Activated CD8-positive, alpha-beta T cell treated with anti-CD3 and anti-CD28 coated beads, Interleukin-2, amount 10 ng/mL, durations not matched to agents 7 days and 5 days (primary cell): ENCODE measurements around the gene PITPNC1. TPM values are rescaled to one million over a fixed set of nuclear protein-coding genes. Genes with fewer than 3 reads are reported as not detected.
A peak's percentile ranks its signal among the peaks of the same experiment; 100 is the strongest.

Source experiments
- ATAC-seq: fragments of 150-1000 bp; cut with Tn5 transposase; one replicate; pipeline ENCODE4 v1.10.0; 2021; ENCODE audit warnings: moderate library complexity
- CTCF ChIA-PET: fragments of 350-600 bp; sonication (Branson Sonifier 250); formaldehyde crosslinking; loops from one replicate; lab custom pipeline; 2021; ENCODE audit warnings: antibody characterized with exemption; lab: Charles Lee
- POLR2A ChIA-PET: fragments of 350-600 bp; sonication (Branson Sonifier 250); formaldehyde crosslinking; loops from one replicate; lab custom pipeline; 2021; ENCODE audit warnings: antibody characterized with exemption; lab: Charles Lee
- DNase-seq: peaks from one replicate; pipeline ENCODE4 v3.0.0-alpha.2; 2020
- H3K27ac Mint-ChIP-seq: one replicate; pipeline ENCODE4 v1.8.0; 2021; ENCODE audit warnings: mild to moderate bottlenecking, mixed read lengths
- H3K27me3 Mint-ChIP-seq: one replicate; pipeline ENCODE4 v1.8.0; 2021; ENCODE audit warnings: low read depth, mixed read lengths
- H3K36me3 Mint-ChIP-seq: one replicate; pipeline ENCODE4 v1.8.0; 2021; ENCODE audit warnings: low read depth, mixed read lengths
- H3K4me1 Mint-ChIP-seq: one replicate; pipeline ENCODE4 v1.8.0; 2021; ENCODE audit warnings: low read depth, mixed read lengths
- H3K4me3 Mint-ChIP-seq: one replicate; pipeline ENCODE4 v1.8.0; 2021; ENCODE audit warnings: mild to moderate bottlenecking, mixed read lengths
- H3K9me3 Mint-ChIP-seq: one replicate; pipeline ENCODE4 v1.8.0; 2022; ENCODE audit warnings: mixed read lengths; ENCODE audit not compliant: insufficient read depth
- total RNA-seq, 2 experiments: library from RNA; stranded (reverse); gene quantifications; one replicate each; pipeline ENCODE4 v1.2.3, GENCODE V29; 2021

The PITPNC1 gene
- total RNA-seq, 2 experiments from 2014 or later, result 74.0 to 76.5 TPM

DNA sequence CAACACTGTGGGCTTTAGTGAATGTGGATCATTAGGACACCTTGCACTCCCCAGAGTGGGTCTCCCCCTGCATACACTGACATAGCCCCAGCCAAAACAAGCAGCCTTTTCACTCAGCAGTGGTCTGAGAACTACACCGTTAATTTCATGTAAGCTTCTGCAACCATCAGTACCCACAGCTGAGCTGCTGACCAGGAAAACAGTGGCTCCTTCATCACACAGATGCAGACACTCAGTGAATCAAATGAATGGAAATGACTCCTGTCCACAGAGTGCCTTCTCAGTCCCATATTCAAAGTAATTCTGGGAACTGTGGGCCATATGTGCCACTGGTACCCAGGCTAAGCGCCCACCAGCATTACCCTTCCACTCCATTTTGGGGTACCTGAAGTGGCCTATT is 301.3 kb downstream of the PITPNC1 start:
- H3K27me3 Mint-ChIP-seq, result no peaks in the 10 kb centered on the region
- no peak overlapping the region for H3K27ac Mint-ChIP-seq
- H3K4me3 Mint-ChIP-seq, result no peak overlapping the region
- H3K4me1 Mint-ChIP-seq, result peaks cover 2% of the 10 kb centered on the region
- DNase-seq (no peak), ATAC-seq (no peak)
- peaks cover 26% of the 10 kb centered on the region for H3K36me3 Mint-ChIP-seq
- CTCF ChIA-PET, result interaction anchor here (1.4 kb wide), 1 partner anchor 300 kb away, joined by 3 read pairs; no protein-coding TSS in a partner anchor
- no peaks in the 10 kb centered on the region for H3K9me3 Mint-ChIP-seq
- POLR2A ChIA-PET, result no interaction called here

DNA sequence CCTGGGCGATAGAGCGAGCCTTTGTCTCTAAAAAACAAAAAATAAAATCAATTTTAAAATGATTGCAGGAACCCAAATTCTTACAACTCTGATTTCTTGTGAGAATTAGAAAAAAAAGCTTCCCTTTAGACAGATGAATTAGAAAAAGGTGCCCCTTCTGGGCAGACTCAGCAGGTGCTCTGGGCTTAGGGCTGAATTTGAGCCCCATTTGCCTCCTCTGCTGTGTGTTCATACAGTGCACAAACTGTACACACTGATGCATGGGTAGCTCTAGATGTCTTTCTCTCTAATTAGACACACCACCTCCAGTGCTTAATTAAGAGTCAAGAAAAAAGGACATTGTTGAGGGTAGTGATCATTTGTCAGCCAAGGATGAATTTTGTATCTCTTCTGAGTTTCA is 302.1 kb downstream of the PITPNC1 start:
- POLR2A ChIA-PET, result no interaction called here
- Mint-ChIP-seq H3K36me3 (peaks cover 25% of the 10 kb centered on the region), H3K4me3 (no peak overlapping the region), H3K27ac (no peak overlapping the region), H3K9me3 (no peaks in the 10 kb centered on the region), H3K27me3 (no peaks in the 10 kb centered on the region), H3K4me1 (peaks cover 2% of the 10 kb centered on the region)
- CTCF ChIA-PET, result no interaction called here
- ATAC-seq, result no peak
- no peak for DNase-seq

DNA sequence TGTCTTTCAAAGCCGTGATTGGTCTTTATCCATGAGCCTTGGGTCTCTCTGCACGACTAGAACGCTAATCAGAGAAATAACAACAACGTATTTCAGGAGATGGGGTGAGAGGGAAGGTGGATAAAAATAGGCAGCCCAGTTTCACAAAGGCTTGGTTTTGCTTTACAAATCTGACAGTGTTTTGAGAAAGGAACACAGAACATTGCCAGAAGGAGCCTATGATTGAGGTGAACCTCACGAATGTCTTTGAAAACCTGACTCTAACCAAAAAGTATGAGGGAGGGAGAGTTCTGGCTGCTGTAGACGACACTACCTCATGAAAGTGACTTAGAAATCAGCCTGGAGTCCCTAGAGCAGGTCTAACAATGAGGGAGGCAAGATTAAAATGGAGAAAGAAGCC is 302.6 kb downstream of the PITPNC1 start:
- Mint-ChIP-seq H3K36me3 (peaks cover 25% of the 10 kb centered on the region), H3K9me3 (no peaks in the 10 kb centered on the region), H3K4me3 (no peak overlapping the region), H3K4me1 (peaks cover 2% of the 10 kb centered on the region), H3K27me3 (no peaks in the 10 kb centered on the region), H3K27ac (no peak overlapping the region)
- ChIA-PET CTCF (interaction anchor here (1.2 kb wide), 1 partner anchor 10 kb away, joined by 3 read pairs; no protein-coding TSS in a partner anchor), POLR2A (no interaction called here)
- ATAC-seq, result no peak
- DNase-seq, result no peak

DNA sequence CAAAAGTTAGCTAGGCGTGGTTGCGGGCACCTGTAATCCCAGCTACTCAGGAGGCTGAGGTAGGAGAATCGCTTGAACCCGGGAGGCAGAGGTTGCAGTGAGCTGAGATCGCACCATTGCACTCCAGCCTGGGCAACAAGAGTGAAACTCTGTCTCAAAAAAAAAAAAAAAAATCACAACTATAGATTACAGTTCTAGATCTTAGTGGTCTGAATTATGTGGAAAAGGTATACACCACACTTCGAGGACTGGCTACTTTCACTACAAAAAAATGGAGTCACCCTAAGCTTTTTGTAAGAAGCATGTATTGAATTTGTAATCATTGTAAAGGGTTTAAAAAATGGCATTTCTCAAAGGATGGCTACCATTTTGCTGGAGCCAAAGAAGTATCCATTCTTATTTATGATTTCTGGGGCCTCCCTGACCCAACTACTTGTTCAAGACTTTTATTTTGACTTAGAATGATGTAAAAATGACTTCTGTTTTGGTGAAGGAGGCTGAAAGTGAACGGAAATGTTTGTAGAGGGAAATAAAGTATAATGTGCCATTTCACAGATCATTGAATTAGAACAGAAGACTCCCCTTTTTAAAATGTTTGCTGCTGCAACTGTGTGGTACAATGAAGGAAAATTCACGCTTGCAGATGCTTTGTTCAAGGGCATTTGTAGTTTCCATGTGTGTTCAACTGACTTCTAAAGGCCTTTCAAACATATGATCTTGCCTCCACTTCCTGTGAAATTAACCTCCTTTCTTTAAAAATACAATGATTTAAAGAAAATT is 303.6 kb downstream of the PITPNC1 start:
- DNase-seq, result no peak
- CTCF ChIA-PET, result interaction anchor here (1.2 to 2.4 kb wide), 2 partner anchors 9 to 306 kb away, joined by 3 to 9 read pairs; no protein-coding TSS in a partner anchor
- Mint-ChIP-seq H3K27me3 (no peaks in the 10 kb centered on the region), H3K4me3 (no peak overlapping the region), H3K36me3 (peaks cover 26% of the 10 kb centered on the region), H3K9me3 (no peaks in the 10 kb centered on the region), H3K4me1 (peaks cover 2% of the 10 kb centered on the region), H3K27ac (no peak overlapping the region)
- POLR2A ChIA-PET, result no interaction called here
- no peak for ATAC-seq

DNA sequence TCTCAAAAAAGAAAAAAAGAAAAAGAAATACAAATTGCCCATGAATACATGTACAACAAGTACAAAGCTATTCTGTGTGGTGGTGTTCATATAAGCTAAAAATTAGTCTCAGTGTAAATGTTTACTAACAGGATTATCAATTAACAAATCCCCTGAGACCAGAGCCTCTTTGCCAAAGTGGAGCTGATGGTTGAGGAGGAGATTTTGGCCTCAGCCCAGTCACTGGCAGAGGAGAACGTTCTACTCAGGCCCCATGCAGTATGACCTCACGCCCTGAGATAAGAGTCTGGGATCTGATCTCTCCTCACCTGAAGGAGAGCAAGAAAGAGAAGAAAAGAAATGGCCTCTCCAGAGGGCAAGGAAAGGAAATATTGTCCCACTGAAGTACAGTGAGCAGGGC is 305.1 kb downstream of the PITPNC1 start:
- DNase-seq (no peak), ATAC-seq (no peak)
- Mint-ChIP-seq H3K27me3 (no peaks in the 10 kb centered on the region), H3K27ac (no peak overlapping the region), H3K4me1 (peaks cover 2% of the 10 kb centered on the region), H3K9me3 (no peaks in the 10 kb centered on the region), H3K4me3 (no peak overlapping the region), H3K36me3 (peaks cover 29% of the 10 kb centered on the region)
- CTCF ChIA-PET, result interaction anchor here (2.4 kb wide), 1 partner anchor 307 kb away, joined by 9 read pairs; no protein-coding TSS in a partner anchor
- POLR2A ChIA-PET, result no interaction called here

DNA sequence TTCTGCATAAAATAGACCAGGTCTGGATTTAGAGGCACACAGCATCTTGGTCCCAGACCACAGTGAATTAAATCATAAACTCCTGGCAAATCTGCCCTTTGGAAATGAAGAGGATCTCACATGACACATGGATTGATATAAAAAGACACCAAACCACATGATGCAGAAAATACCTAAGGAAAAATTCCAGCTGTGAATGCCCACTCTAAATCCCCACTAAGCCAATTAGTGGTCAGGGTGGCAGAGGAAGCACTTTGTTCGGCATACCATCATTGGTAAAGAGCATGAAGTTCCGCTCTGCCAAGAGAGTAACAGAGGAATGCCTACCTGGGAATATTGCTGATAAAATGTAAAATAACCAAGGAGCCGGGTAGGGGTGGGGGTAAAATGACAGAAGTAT is 308.3 kb downstream of the PITPNC1 start:
- H3K4me1 Mint-ChIP-seq, result peaks cover 7% of the 10 kb centered on the region
- H3K4me3 Mint-ChIP-seq, result no peak overlapping the region
- H3K27ac Mint-ChIP-seq, result no peak overlapping the region
- H3K27me3 Mint-ChIP-seq, result no peaks in the 10 kb centered on the region
- ChIA-PET CTCF (interaction anchor here (1.0 kb wide), 2 partner anchors 307 to 310 kb away, joined by 3 read pairs; no protein-coding TSS in a partner anchor), POLR2A (interaction anchor here (0.6 kb wide), 1 partner anchor 307 kb away, joined by 3 read pairs; no protein-coding TSS in a partner anchor)
- ATAC-seq, result no peak
- DNase-seq, result no peak
- H3K36me3 Mint-ChIP-seq, result peaks cover 22% of the 10 kb centered on the region
- H3K9me3 Mint-ChIP-seq, result no peaks in the 10 kb centered on the region

DNA sequence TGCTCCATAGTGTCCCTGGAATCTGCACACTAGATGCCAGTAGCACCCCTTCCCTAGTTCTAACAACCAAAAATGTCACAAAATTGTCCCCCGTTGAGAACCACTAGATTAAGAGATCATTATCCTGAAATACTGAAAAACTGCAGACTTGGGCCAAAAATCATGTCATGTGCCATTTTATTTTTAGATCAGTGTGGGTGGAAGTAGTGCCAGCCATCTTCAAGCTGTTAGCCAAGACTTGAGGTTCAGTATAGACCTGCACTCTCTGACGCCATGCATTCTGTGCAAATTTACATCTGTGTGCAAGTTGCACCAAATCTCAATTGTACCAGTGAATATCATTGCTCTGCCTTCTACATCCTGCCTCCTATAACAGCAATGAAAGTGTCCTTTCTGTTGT is 309.2 kb downstream of the PITPNC1 start:
- ATAC-seq (no peak), DNase-seq (no peak)
- POLR2A ChIA-PET, result interaction anchor here (1.5 kb wide), 1 partner anchor 210 kb away, joined by 3 read pairs; no protein-coding TSS in a partner anchor
- CTCF ChIA-PET, result interaction anchor here (0.8 to 4.5 kb wide), 3 partner anchors 308 to 323 kb away, joined by 3 to 75 read pairs (median 18); partner anchors contain the start of gene PITPNC1
- Mint-ChIP-seq H3K27ac (no peak overlapping the region), H3K9me3 (no peaks in the 10 kb centered on the region), H3K4me3 (no peak overlapping the region), H3K36me3 (peaks cover 17% of the 10 kb centered on the region), H3K4me1 (peaks cover 5% of the 10 kb centered on the region), H3K27me3 (no peaks in the 10 kb centered on the region)

DNA sequence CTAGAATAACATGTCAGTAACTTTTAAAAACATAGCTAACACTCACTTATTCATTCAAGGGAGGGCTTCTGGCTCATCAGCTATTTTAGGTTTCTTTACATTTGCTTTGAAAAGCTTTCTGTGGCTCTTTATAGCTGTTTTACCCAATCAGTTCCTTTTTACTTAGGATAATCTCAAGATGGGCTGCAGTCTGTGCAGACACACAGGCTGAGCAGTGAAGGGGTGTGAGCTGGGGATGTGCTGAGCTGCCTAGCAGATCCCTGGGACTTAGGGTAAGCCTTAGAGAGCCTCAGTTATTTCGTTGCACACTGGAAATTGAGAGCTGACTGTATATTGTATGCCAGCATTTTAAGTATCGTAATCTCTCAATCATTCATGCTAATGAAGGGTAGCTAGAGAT is 310.4 kb downstream of the PITPNC1 start:
- POLR2A ChIA-PET, result interaction anchor here (1.5 kb wide), 1 partner anchor 212 kb away, joined by 3 read pairs; no protein-coding TSS in a partner anchor
- no peak for DNase-seq
- no peak for ATAC-seq
- CTCF ChIA-PET, result interaction anchor here (0.8 to 4.5 kb wide), 9 partner anchors 10 to 393 kb away, joined by 3 to 75 read pairs (median 5); partner anchors contain the start of gene PITPNC1
- Mint-ChIP-seq H3K27ac (no peak overlapping the region), H3K27me3 (no peaks in the 10 kb centered on the region), H3K4me1 (peaks cover 5% of the 10 kb centered on the region), H3K9me3 (no peaks in the 10 kb centered on the region), H3K4me3 (no peak overlapping the region), H3K36me3 (peaks cover 20% of the 10 kb centered on the region)

DNA sequence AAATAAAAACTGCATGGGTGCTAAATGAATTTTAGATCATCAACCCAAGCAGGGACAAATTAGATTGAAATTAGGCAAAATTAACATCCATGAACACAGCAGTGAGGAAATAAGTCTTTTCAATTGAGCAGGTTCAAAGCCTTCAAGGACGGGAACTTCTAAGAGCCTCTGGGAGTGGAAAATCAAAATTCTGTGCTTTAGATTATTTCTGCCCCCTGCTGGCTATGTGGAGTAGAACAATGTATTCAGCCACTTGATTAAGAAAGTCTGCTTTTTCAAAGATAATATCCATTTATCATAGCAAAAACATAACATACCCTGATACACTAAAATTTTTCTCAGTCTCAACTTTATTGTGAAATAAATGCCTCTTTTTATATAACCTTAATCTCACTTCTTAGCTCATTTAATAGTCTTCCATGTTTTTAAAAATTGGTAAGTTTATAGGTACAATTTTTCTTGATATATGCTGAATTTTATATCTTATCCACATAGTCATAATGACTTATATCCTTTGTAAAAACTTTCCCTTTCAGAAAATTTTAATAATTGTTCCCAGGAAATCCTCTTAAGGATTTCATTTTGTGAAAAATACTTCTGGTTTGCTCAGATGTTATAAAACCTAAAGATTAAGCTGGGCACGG is 312.6 kb downstream of the PITPNC1 start:
- Mint-ChIP-seq H3K36me3 (peaks cover 27% of the 10 kb centered on the region), H3K27me3 (no peaks in the 10 kb centered on the region), H3K4me3 (no peak overlapping the region), H3K9me3 (no peaks in the 10 kb centered on the region), H3K27ac (no peak overlapping the region), H3K4me1 (peaks cover 5% of the 10 kb centered on the region)
- ATAC-seq (no peak), DNase-seq (peak; percentile 72)
- ChIA-PET CTCF (interaction anchor here (0.7 to 4.5 kb wide), 20 partner anchors 9 to 330 kb away, joined by 3 to 75 read pairs (median 3); partner anchors contain the start of genes NOL11 and PITPNC1), POLR2A (interaction anchor here (1.2 kb wide), 1 partner anchor 312 kb away, joined by 4 read pairs; the partner anchor contains the start of gene PITPNC1)

DNA sequence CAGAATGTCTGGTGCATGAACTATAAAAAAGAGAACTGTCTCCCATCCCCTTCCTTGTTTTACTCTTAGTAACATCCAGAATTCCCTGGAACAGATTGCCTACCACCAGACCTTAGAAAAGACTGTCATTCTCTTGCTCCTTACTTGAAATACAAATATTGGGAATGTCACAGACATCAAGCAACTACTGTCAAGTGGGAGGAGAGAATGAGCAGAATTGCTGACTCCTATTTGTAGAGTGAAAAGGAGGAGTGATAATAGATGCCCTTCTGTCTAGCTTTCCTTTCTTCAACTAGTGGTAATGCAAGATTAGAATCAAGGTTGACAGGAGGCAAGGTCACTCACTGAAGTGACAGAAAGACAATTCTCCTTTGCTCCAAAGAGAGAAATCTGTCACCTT is 316.7 kb downstream of the PITPNC1 start:
- Mint-ChIP-seq H3K4me3 (no peak overlapping the region), H3K36me3 (peaks cover 19% of the 10 kb centered on the region), H3K9me3 (no peaks in the 10 kb centered on the region), H3K4me1 (peaks cover 5% of the 10 kb centered on the region), H3K27me3 (no peaks in the 10 kb centered on the region), H3K27ac (no peak overlapping the region)
- ATAC-seq (no peak), DNase-seq (no peak)
- ChIA-PET CTCF (interaction anchor here (5.7 kb wide), 1 partner anchor 318 kb away, joined by 29 read pairs; no protein-coding TSS in a partner anchor), POLR2A (no interaction called here)

DNA sequence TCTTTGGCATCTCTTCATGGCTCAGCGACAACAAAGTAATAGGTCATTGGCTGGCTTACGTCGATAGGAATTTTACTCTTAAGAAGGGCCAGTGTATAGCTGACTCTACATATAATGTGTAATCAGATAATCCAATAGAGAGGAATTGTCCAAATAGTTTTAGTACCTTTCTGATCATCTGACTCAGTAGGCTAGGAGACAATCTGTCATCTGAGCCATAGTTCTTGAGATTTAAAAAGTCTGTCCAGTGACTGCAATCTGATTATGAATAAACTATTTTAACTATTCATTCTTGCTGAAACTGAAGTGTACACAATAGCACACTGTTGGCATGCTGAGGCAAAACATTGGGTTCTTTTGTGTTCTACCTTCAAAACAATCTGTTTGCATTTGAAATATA is 319.3 kb downstream of the PITPNC1 start:
- ChIA-PET CTCF (interaction anchor here (0.9 to 5.7 kb wide), 5 partner anchors 9 to 321 kb away, joined by 3 to 29 read pairs (median 4); no protein-coding TSS in a partner anchor), POLR2A (no interaction called here)

More for the DNA sequence above, 319.3 kb downstream of the PITPNC1 start:
- H3K4me1 Mint-ChIP-seq, result no peaks in the 10 kb centered on the region
- no peaks in the 10 kb centered on the region for H3K9me3 Mint-ChIP-seq
- DNase-seq (no peak), ATAC-seq (no peak)
- H3K4me3 Mint-ChIP-seq, result no peak overlapping the region
- no peak overlapping the region for H3K27ac Mint-ChIP-seq
- no peaks in the 10 kb centered on the region for H3K27me3 Mint-ChIP-seq
- H3K36me3 Mint-ChIP-seq, result peaks cover 17% of the 10 kb centered on the region
